Measurements from ENCODE around the gene EEF2. TPM values are rescaled to one million over a fixed set of nuclear protein-coding genes. Genes with fewer than 3 reads are reported as not detected.
"Not testable (repeated sequence)": the region's sequence is repeated elsewhere in the genome, so short reads cannot be mapped to it uniquely, and the experiment has no call there.

The EEF2 gene
- total RNA-seq, 1 experiment from 2014 or later, result 1,644 TPM

GRCh38 chr19:3963458-3964255 is 21.6 kb downstream of the EEF2 start:
- no peaks in the 10 kb centered on the region for H3K9me2 ChIP-seq (replicated peaks; ENCODE audit: insufficient read depth, low read length)
- no peaks in the 10 kb centered on the region for H3K27me3 ChIP-seq (ENCODE audit: low read length)
- H4K20me1 ChIP-seq (ENCODE audit: insufficient read depth, low read depth, low read length), result no peaks in the 10 kb centered on the region
- no peak overlapping the region for H3K4me3 ChIP-seq (ENCODE audit: low read length)
- no peak for DNase-seq
- no peak overlapping the region for H2AFZ ChIP-seq (ENCODE audit: low read length)
- H3K79me2 ChIP-seq (ENCODE audit: low read length), result peaks cover 3% of the 10 kb centered on the region
- no peaks in the 10 kb centered on the region for H3K36me3 ChIP-seq (ENCODE audit: insufficient read depth, low read length)
- H3K4me1 ChIP-seq (ENCODE audit: low read length), result no peaks in the 10 kb centered on the region
- no peak overlapping the region for H3K9ac ChIP-seq (ENCODE audit: low read length)
- H3K9me3 ChIP-seq (ENCODE audit: low read length), result no peaks in the 10 kb centered on the region
- H3K27ac ChIP-seq (ENCODE audit: low read length), result no peak overlapping the region
- no peak overlapping the region for H3K4me2 ChIP-seq (ENCODE audit: low read depth, low read length, poor library complexity, severe bottlenecking)

- DNase-seq, result no peak
- Histone ChIP-seq H3K27ac (ENCODE audit: low read length) (no peak overlapping the region), H3K36me3 (ENCODE audit: insufficient read depth, low read length) (no peaks in the 10 kb centered on the region), H3K4me1 (ENCODE audit: low read length) (no peaks in the 10 kb centered on the region), H3K79me2 (ENCODE audit: low read length) (no peaks in the 10 kb centered on the region), H3K9ac (ENCODE audit: low read length) (no peak overlapping the region), H2AFZ (ENCODE audit: low read length) (no peak overlapping the region), H4K20me1 (ENCODE audit: insufficient read depth, low read depth, low read length) (no peaks in the 10 kb centered on the region), H3K4me3 (ENCODE audit: low read length) (no peak overlapping the region), H3K9me2 (replicated peaks; ENCODE audit: insufficient read depth, low read length) (no peaks in the 10 kb centered on the region), H3K27me3 (ENCODE audit: low read length) (no peaks in the 10 kb centered on the region), H3K4me2 (ENCODE audit: low read depth, low read length, poor library complexity, severe bottlenecking) (no peak overlapping the region), H3K9me3 (ENCODE audit: low read length) (no peaks in the 10 kb centered on the region)
Measured at GRCh38 chr19:3961007-3961406, 24.3 kb downstream of the EEF2 start.

GRCh38 chr19:3959766-3960131 is 25.5 kb downstream of the EEF2 start:
- Histone ChIP-seq H3K36me3 (ENCODE audit: insufficient read depth, low read length) (no peaks in the 10 kb centered on the region), H3K9me2 (replicated peaks; ENCODE audit: insufficient read depth, low read length) (no peaks in the 10 kb centered on the region)

GRCh38 chr19:3958836-3959765 is 26.2 kb downstream of the EEF2 start:
- no peak for DNase-seq
- Histone ChIP-seq H3K79me2 (ENCODE audit: low read length) (no peaks in the 10 kb centered on the region), H3K4me2 (ENCODE audit: low read depth, low read length, poor library complexity, severe bottlenecking) (no peak overlapping the region), H2AFZ (ENCODE audit: low read length) (no peak overlapping the region), H3K9me2 (replicated peaks; ENCODE audit: insufficient read depth, low read length) (no peaks in the 10 kb centered on the region), H3K9me3 (ENCODE audit: low read length) (no peaks in the 10 kb centered on the region), H3K27me3 (ENCODE audit: low read length) (no peaks in the 10 kb centered on the region), H3K36me3 (ENCODE audit: insufficient read depth, low read length) (no peaks in the 10 kb centered on the region), H4K20me1 (ENCODE audit: insufficient read depth, low read depth, low read length) (no peaks in the 10 kb centered on the region; the same call in 1 of the 2 replicates), H3K4me1 (ENCODE audit: low read length) (no peaks in the 10 kb centered on the region), H3K27ac (ENCODE audit: low read length) (no peak overlapping the region), H3K4me3 (ENCODE audit: low read length) (no peak overlapping the region), H3K9ac (ENCODE audit: low read length) (no peak overlapping the region)

More at GRCh38 chr19:3959766-3960131, 25.5 kb downstream of the EEF2 start:
- no peak overlapping the region for H3K27ac ChIP-seq (ENCODE audit: low read length)
- H3K4me2 ChIP-seq (ENCODE audit: low read depth, low read length, poor library complexity, severe bottlenecking), result no peak overlapping the region
- no peak for DNase-seq
- H4K20me1 ChIP-seq (ENCODE audit: insufficient read depth, low read depth, low read length), result no peaks in the 10 kb centered on the region
- no peaks in the 10 kb centered on the region for H3K9me3 ChIP-seq (ENCODE audit: low read length)
- no peaks in the 10 kb centered on the region for H3K27me3 ChIP-seq (ENCODE audit: low read length)
- H3K4me1 ChIP-seq (ENCODE audit: low read length), result no peaks in the 10 kb centered on the region
- no peak overlapping the region for H2AFZ ChIP-seq (ENCODE audit: low read length)
- no peak overlapping the region for H3K4me3 ChIP-seq (ENCODE audit: low read length)
- no peaks in the 10 kb centered on the region for H3K79me2 ChIP-seq (ENCODE audit: low read length)
- H3K9ac ChIP-seq (ENCODE audit: low read length), result no peak overlapping the region

GRCh38 chr19:3955688-3956087 is 29.6 kb downstream of the EEF2 start:
- Histone ChIP-seq H4K20me1 (ENCODE audit: insufficient read depth, low read depth, low read length) (no peaks in the 10 kb centered on the region; the same call in 1 of the 2 replicates), H3K4me2 (ENCODE audit: low read depth, low read length, poor library complexity, severe bottlenecking) (no peak overlapping the region), H3K79me2 (ENCODE audit: low read length) (no peaks in the 10 kb centered on the region), H3K27ac (ENCODE audit: low read length) (no peak overlapping the region), H3K27me3 (ENCODE audit: low read length) (no peaks in the 10 kb centered on the region), H3K9me3 (ENCODE audit: low read length) (no peaks in the 10 kb centered on the region), H3K4me3 (ENCODE audit: low read length) (no peak overlapping the region), H3K9me2 (replicated peaks; ENCODE audit: insufficient read depth, low read length) (no peaks in the 10 kb centered on the region), H3K4me1 (ENCODE audit: low read length) (no peaks in the 10 kb centered on the region), H3K9ac (ENCODE audit: low read length) (no peak overlapping the region), H2AFZ (ENCODE audit: low read length) (no peak overlapping the region), H3K36me3 (ENCODE audit: insufficient read depth, low read length) (no peaks in the 10 kb centered on the region)
- DNase-seq, result no peak

GRCh38 chr19:3955276-3955675 is 30.0 kb downstream of the EEF2 start:
- H3K79me2 ChIP-seq (ENCODE audit: low read length); H4K20me1 ChIP-seq (ENCODE audit: insufficient read depth, low read depth, low read length); DNase-seq; H3K9ac ChIP-seq (ENCODE audit: low read length); H3K36me3 ChIP-seq (ENCODE audit: insufficient read depth, low read length); H3K9me3 ChIP-seq (ENCODE audit: low read length); H3K27me3 ChIP-seq (ENCODE audit: low read length); H3K27ac ChIP-seq (ENCODE audit: low read length); H2AFZ ChIP-seq (ENCODE audit: low read length); H3K4me3 ChIP-seq (ENCODE audit: low read length); H3K4me2 ChIP-seq (ENCODE audit: low read depth, low read length, poor library complexity, severe bottlenecking); H3K9me2 ChIP-seq (replicated peaks; ENCODE audit: insufficient read depth, low read length); H3K4me1 ChIP-seq (ENCODE audit: low read length): not testable (repeated sequence)

- Histone ChIP-seq H3K36me3 (ENCODE audit: insufficient read depth, low read length) (no peaks in the 10 kb centered on the region), H3K9me2 (replicated peaks; ENCODE audit: insufficient read depth, low read length) (no peaks in the 10 kb centered on the region), H3K27me3 (ENCODE audit: low read length) (no peaks in the 10 kb centered on the region), H4K20me1 (ENCODE audit: insufficient read depth, low read depth, low read length) (no peaks in the 10 kb centered on the region; the same call in 1 of the 2 replicates), H3K9ac (ENCODE audit: low read length) (no peak overlapping the region), H2AFZ (ENCODE audit: low read length) (no peak overlapping the region), H3K4me2 (ENCODE audit: low read depth, low read length, poor library complexity, severe bottlenecking) (no peak overlapping the region), H3K4me3 (ENCODE audit: low read length) (no peak overlapping the region), H3K4me1 (ENCODE audit: low read length) (no peaks in the 10 kb centered on the region), H3K79me2 (ENCODE audit: low read length) (no peaks in the 10 kb centered on the region), H3K9me3 (ENCODE audit: low read length) (no peaks in the 10 kb centered on the region), H3K27ac (ENCODE audit: low read length) (no peak overlapping the region)
- no peak for DNase-seq
Measured at GRCh38 chr19:3954107-3954506, 31.2 kb downstream of the EEF2 start.

GRCh38 chr19:3952755-3953276 is 32.4 kb downstream of the EEF2 start:
- not testable (repeated sequence) for DNase-seq; H3K4me2 ChIP-seq (ENCODE audit: low read depth, low read length, poor library complexity, severe bottlenecking)

More at GRCh38 chr19:3952755-3953276, 32.4 kb downstream of the EEF2 start:
- not testable (repeated sequence) for H4K20me1 ChIP-seq (ENCODE audit: insufficient read depth, low read depth, low read length); H3K9me3 ChIP-seq (ENCODE audit: low read length); H3K9ac ChIP-seq (ENCODE audit: low read length); H2AFZ ChIP-seq (ENCODE audit: low read length); H3K27me3 ChIP-seq (ENCODE audit: low read length); H3K4me3 ChIP-seq (ENCODE audit: low read length); H3K4me1 ChIP-seq (ENCODE audit: low read length); H3K36me3 ChIP-seq (ENCODE audit: insufficient read depth, low read length); H3K27ac ChIP-seq (ENCODE audit: low read length); H3K79me2 ChIP-seq (ENCODE audit: low read length); H3K9me2 ChIP-seq (replicated peaks; ENCODE audit: insufficient read depth, low read length)
